ENCODE measurements around the gene MBOAT7. TPM values are rescaled to one million over a fixed set of nuclear protein-coding genes. Genes with fewer than 3 reads are reported as not detected.
A peak's percentile ranks its signal among the peaks of the same experiment; 100 is the strongest.

The MBOAT7 gene, protein sequence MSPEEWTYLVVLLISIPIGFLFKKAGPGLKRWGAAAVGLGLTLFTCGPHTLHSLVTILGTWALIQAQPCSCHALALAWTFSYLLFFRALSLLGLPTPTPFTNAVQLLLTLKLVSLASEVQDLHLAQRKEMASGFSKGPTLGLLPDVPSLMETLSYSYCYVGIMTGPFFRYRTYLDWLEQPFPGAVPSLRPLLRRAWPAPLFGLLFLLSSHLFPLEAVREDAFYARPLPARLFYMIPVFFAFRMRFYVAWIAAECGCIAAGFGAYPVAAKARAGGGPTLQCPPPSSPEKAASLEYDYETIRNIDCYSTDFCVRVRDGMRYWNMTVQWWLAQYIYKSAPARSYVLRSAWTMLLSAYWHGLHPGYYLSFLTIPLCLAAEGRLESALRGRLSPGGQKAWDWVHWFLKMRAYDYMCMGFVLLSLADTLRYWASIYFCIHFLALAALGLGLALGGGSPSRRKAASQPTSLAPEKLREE
- total RNA-seq (10 to 100 TPM; 18.8 to 47.2 (median 27.3) TPM), polyA plus RNA-seq (10 to 100 TPM; 32.6 to 34.7 TPM)

DNA sequence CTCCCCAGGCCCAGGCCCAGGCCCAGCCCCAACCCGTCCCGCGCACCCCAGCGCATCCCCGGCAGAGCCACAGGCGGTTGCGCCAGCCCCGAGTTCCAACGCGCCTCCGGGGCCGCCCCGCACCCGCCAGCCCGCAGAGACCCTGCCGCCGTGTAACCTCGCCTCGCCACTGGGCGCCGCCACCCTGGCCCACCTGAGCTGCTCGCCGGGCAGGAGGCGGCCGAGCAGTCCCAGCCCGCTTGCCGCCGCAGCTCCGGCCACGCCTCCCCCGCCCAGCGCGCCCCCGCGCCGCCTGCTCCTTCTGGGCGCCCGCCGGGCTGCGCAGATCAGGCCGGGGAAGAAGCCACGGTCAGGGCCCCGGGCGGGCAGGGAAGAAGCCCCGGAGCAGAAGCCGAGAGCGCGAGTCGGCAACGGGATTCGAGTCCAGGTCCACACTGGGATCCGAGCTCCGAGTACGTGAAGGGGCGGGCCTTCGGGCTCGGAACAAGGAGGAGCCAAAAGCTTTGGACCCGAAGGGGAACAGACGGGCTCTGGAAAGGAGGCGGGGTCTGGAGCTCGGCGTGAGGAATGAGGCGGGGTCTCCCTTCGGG lies at the start of gene MBOAT7:
MBOAT7 (minus strand) TSS at position 436 of the 590 bp plus-strand sequence. CDS start 1,072 bp downstream, outside the sequence.
- Histone ChIP-seq H3K4me3 (peak within 1 kb of the TSS; percentile 56 to 91 (median 87)), H3K9me3 (no peaks in the 10 kb centered on the region), H3K27me3 (no peaks in the 10 kb centered on the region), H3K36me3 (peaks cover 0 to 6% (median 0%) of the 10 kb centered on the region in 3 donors), H3K4me1 (peaks cover 22 to 35% (median 25%) of the 10 kb centered on the region in 3 donors), H3K27ac (peak within 1 kb of the TSS; percentile 98 to 100 (median 99))
- intact Hi-C loops (cut with DNase I) = no loop called here
- TF ChIP-seq, protein P1, sequence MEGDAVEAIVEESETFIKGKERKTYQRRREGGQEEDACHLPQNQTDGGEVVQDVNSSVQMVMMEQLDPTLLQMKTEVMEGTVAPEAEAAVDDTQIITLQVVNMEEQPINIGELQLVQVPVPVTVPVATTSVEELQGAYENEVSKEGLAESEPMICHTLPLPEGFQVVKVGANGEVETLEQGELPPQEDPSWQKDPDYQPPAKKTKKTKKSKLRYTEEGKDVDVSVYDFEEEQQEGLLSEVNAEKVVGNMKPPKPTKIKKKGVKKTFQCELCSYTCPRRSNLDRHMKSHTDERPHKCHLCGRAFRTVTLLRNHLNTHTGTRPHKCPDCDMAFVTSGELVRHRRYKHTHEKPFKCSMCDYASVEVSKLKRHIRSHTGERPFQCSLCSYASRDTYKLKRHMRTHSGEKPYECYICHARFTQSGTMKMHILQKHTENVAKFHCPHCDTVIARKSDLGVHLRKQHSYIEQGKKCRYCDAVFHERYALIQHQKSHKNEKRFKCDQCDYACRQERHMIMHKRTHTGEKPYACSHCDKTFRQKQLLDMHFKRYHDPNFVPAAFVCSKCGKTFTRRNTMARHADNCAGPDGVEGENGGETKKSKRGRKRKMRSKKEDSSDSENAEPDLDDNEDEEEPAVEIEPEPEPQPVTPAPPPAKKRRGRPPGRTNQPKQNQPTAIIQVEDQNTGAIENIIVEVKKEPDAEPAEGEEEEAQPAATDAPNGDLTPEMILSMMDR (IDR thresholded peaks at IDR 0.05) = peak in 1 of 4 donors; percentile 11
- no peak for FAIRE-seq
- ATAC-seq = peak; percentile 2 to 18 (median 7)
- 0 to 1% methylated on average over 40 to 64 of the region's 64 CpGs for WGBS, 2 donors
- DNase-seq = no peak

DNA sequence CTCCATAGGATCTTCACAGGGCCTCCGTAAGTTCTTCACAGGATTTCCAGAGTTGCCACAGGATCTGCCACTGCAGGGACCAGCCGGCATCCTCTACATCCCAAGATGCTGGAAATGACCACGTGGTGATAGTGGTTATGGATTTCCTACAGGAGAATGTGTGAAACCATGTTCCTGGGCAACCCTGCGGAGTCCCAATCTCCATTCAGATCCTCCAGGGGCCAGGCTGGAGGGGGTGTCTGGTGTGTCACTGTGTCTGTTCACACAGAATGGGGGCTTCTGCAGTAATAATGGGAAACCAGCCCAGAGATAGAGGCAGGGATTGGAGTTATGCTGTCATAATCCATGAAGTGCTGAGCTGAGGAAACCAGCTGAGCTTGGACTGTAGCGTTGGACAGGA lies 44.6 kb upstream of the MBOAT7 start:
- H3K4me1 ChIP-seq = no peaks in the 10 kb centered on the region
- H3K27me3 ChIP-seq = no peaks in the 10 kb centered on the region
- 4 to 47% methylated on average over 5 of the region's 5 CpGs for WGBS, 2 donors
- no peak overlapping the region for H3K4me3 ChIP-seq
- ATAC-seq (no peak), FAIRE-seq (no peak), DNase-seq (peak in 1 of 6 donors; percentile 10)
- TF ChIP-seq, protein P1 (IDR thresholded peaks at IDR 0.05) = no peak
- intact Hi-C loops (cut with DNase I) = loop anchor here in 1 of 3 donors (10.0 kb wide), 1 partner anchor 59 kb away; the partner anchor contains the start of gene TMC4
- H3K36me3 ChIP-seq = no peaks in the 10 kb centered on the region
- no peak overlapping the region for H3K27ac ChIP-seq
- H3K9me3 ChIP-seq = no peaks in the 10 kb centered on the region

DNA sequence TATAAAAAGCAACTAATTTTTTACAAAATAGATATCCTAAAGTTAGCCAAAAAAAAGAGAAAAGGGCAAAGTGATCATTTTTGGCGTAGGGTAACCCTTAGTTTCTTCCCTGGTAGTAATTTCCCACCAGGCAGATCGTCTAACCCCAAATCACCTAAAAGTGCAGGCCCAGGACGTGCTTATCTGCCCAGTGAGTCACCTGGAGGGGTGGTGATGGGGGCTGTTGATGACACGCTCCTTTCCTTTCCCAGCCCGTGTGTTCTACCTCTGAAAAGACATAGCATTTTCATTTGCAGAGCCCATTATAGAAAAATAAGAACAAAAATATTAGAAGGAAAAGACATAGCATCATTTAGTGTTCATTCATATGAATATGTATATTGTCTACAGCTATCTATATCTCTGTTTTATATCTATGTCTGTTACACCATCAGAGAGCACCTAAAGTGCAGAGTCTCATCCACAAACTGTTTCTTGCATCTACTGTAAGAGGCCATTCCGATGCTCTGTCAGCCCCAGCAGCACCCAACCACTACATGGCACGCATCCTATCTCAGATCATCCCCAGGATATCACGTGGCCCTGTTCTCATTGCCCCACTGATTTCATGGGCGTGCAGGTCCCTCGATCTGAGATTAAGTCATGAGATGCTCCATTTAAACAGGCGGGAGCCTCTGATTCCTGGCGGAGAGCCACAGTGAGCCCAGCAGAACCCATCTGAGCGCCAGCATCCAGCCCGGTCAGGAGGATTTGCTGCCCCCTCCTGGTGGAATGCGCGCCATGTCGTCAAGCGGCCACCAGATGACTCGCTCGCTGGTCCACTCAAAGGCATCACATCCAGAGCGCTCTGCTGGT lies 41.9 kb upstream of the MBOAT7 start:
- intact Hi-C loops (cut with DNase I) = loop anchor here in 2 of 3 donors (2.0 to 10.0 kb wide), 2 partner anchors 57 to 61 kb away; partner anchors contain the start of gene TMC4 (in 1 of the 2)
- Histone ChIP-seq H3K4me3 (no peak overlapping the region), H3K9me3 (no peaks in the 10 kb centered on the region), H3K4me1 (no peaks in the 10 kb centered on the region), H3K27ac (no peak overlapping the region), H3K27me3 (no peaks in the 10 kb centered on the region), H3K36me3 (no peaks in the 10 kb centered on the region)
- FAIRE-seq = no peak
- TF ChIP-seq, protein P1 (IDR thresholded peaks at IDR 0.05) = peak; percentile 86 to 99 (median 90)
- DNase-seq = peak; percentile 62 to 96 (median 94)
- WGBS, 2 donors = 11 to 14% methylated on average over 21 of the region's 21 CpGs
- peak; percentile 96 to 100 (median 99) for ATAC-seq

DNA sequence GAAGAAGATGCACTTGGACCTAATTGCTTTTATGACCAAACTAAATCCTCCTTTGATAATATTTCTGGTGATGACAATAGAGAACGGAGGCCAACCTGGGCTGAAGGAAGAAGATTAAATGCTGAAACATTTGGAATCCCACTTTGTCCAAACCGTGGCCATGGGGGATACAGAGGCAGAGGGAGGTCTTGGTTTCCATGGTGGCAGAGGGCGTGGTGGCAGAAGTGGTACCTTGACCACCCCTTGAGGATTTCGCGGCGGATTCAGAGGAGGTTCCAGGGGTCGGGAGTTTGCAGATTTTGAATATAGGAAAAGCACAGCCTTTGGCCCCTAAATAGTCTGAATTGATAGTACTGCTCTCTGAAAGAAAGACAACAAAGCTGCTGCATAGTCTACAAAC lies 40.7 kb upstream of the MBOAT7 start:
- 68 to 72% methylated on average over 7 of the region's 7 CpGs for WGBS, 2 donors
- intact Hi-C loops (cut with DNase I) = loop anchor here in 2 of 3 donors (2.0 to 10.0 kb wide), 2 partner anchors 55 to 59 kb away; partner anchors contain the start of gene TMC4 (in 1 of the 2)

More for the DNA sequence above, 40.7 kb upstream of the MBOAT7 start:
- Histone ChIP-seq H3K36me3 (no peaks in the 10 kb centered on the region), H3K4me3 (no peak overlapping the region), H3K9me3 (no peaks in the 10 kb centered on the region), H3K4me1 (no peaks in the 10 kb centered on the region), H3K27ac (no peak overlapping the region), H3K27me3 (no peaks in the 10 kb centered on the region)
- FAIRE-seq = no peak
- TF ChIP-seq, protein P1 (IDR thresholded peaks at IDR 0.05) = no peak
- ATAC-seq = no peak
- DNase-seq = no peak

Measured in pancreas (tissue), 10 donors.